Raji (cell line): ENCODE results near the gene SYT13.

ENCODE experiments used
- POLR2A ChIP-seq: IDR thresholded peaks from 2 replicates; pipeline ENCODE4 v1.6.1; 2011; ENCODE audit warnings: low read depth, low read length, control low read depth; ENCODE audit not compliant: insufficient read depth

Gene SYT13

DNA sequence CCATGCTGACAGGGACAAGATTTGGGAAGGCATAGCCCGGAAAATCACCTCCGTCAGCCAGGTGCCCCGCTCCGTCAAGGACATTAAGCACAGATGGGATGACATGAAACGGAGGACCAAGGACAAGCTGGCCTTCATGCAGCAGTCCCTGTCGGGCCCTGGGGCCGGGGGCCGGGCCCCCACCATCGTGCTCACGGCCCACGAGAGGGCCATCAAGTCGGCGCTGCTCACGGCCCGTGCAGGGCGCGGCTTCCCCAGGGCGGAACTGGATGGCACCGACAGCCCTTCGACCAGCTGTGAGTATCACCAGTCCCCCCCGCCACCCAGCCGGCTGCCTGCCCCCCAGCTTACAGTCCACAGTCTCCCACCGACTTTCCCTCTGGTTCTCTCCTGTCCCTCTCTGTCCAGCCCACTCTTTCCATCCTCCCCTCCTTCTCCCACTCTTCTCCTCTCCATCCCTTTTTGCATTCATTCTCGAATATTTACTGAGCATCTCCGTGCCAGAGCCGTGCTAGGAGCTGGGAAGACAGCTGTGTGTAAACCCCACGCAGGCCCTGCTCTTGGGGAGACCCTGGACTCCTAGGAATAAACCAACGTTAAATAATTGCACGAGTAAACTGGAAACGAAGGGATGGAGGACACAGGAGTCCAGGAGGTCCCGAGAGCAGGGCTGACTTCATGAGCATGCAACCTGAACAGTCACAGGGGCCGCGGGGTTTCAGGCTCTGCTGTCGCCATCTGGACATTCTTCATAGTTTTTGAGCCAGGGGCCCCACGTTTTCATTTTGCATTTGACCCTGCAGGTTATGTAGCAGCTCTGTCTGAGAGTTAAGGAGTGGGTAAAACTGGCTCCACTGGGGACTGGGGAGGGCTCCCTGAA lies 76.9 kb downstream of the SYT13 start:
- no peak for TF ChIP-seq POLR2A

DNA sequence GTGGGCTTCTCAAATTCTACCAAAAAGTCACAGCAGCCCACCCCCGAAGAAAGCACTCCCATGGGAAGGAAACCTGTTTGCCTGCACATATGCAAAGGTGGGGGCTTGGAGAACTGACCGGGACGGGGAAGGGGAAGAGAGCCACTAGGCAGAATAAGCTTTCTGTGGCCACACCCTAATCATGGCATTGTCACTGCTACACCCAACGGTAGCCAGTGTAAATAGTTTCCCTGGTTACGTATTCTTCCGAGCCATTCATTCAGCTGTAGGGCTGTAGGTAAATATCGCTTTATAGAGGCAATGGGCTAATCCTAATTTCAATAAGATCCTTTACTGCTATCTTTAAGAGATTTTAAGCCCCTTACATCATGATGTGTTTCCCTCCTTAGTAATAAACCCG lies 78.0 kb downstream of the SYT13 start:
- no peak for TF ChIP-seq POLR2A

DNA sequence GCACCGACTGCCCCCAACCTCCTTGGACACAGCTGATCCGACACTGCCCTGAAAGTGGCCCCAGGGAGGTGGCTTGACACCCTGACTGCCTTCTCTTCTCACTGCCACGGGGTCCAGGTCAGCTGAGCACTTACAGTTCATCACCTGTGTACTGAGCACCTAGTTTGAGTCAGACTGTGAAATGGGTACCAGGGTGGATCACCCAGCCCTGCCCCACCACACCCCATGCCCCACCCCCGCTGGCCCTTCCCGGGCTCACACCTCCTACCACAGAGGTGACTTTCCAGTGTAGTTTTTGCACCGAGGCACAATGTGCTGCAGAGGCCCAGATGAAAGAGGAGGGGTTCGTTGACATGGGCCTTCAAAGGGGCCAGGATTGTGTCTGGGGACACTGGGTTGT lies 80.2 kb downstream of the SYT13 start:
- no peak for TF ChIP-seq POLR2A

DNA sequence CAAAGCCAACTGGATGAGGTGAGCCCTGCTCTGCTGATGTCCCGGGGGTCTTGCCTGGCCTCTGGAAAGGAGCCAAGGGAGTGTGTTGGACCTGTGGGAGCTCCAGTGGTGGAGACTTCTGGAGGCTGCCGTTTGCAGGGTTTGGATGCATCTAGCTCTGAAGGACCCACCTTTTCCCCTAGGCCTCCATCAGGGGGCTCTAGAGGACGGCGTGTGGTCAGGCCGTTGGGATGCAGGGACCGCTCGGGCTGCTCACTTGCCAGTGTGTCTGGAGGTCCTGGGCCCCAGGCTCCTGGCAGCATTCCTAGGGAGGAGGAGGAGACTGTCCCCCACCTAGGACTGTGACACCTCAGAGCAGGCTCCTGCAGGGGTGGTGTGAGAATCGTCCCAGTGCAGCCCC lies 81.4 kb downstream of the SYT13 start:
- no peak for TF ChIP-seq POLR2A

DNA sequence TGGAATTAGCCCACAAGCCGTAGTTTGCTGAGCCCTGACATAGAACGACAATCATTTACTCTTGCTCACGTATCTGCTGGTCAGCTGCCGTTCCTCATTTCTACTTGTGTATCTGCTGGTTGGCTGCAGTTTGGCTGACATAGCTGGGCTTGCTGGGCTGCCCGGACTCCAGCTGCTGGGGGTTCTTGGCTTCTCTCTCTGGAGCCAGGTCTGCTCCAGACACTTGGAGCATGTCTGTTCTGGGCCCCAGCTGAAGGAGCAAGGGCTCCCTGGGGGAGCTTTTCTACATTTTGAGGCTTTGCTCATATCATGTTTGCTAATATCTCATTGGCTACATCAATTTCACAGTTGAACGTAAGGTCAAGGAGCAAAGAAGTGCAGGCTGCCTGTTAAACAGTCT lies 92.4 kb downstream of the SYT13 start:
- TF ChIP-seq POLR2A: no peak
